ENCODE results near the gene COG4.

DNA sequence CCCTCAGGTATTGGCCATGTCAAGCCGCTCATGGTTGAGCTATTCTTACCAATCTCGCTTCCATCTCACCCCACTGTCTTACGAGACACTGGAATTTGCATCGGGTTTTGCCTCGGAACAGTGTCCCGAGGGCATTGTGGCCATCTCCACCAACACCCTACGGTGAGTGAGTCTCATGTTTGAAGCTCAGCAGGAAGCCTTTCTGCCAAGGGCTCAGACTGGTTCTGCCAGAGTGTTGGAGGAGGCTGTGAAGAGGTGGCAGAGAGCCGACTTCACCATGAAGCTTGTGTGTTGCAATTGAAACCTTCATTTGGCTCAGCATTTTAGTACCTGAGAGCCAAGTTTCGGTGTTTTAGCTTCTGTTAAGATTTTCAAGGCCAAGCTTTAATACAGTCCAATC, 38.3 kb upstream of the COG4 start:
- TF ChIP-seq, protein P1, sequence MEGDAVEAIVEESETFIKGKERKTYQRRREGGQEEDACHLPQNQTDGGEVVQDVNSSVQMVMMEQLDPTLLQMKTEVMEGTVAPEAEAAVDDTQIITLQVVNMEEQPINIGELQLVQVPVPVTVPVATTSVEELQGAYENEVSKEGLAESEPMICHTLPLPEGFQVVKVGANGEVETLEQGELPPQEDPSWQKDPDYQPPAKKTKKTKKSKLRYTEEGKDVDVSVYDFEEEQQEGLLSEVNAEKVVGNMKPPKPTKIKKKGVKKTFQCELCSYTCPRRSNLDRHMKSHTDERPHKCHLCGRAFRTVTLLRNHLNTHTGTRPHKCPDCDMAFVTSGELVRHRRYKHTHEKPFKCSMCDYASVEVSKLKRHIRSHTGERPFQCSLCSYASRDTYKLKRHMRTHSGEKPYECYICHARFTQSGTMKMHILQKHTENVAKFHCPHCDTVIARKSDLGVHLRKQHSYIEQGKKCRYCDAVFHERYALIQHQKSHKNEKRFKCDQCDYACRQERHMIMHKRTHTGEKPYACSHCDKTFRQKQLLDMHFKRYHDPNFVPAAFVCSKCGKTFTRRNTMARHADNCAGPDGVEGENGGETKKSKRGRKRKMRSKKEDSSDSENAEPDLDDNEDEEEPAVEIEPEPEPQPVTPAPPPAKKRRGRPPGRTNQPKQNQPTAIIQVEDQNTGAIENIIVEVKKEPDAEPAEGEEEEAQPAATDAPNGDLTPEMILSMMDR (IDR thresholded peaks at IDR 0.05; ENCODE audit: low read depth, low read length): no peak
- TF ChIP-seq POLR2A (IDR thresholded peaks at IDR 0.05; ENCODE audit: extremely low read depth, insufficient read length) (no peak), MYC (IDR thresholded peaks at IDR 0.05; ENCODE audit: low read depth, low read length) (no peak)

All from NB4 (cell line).